GM18867 (cell line): ENCODE data around the gene CLDN15.
A peak's percentile ranks its signal among the peaks of the same experiment; 100 is the strongest.
"Not testable (repeated sequence)": the region's sequence is repeated elsewhere in the genome, so short reads cannot be mapped to it uniquely, and the experiment has no call there.

Experiments
- ATAC-seq: cut with Tn5 transposase; IDR thresholded peaks from one replicate; pipeline ENCODE4 v1.9.1; 2021; ENCODE audit warnings: mild to moderate bottlenecking, moderate library complexity; ENCODE audit not compliant: unreplicated experiment

The CLDN15 gene

GRCh38 chr7:101222275-101222830, 15.2 kb downstream of the CLDN15 start:
- no peak for ATAC-seq

GRCh38 chr7:101220295-101220694, 17.3 kb downstream of the CLDN15 start:
- ATAC-seq: no peak

GRCh38 chr7:101218236-101219125, 19.1 kb downstream of the CLDN15 start:
- ATAC-seq: no peak

GRCh38 chr7:101217388-101218235, 20.0 kb downstream of the CLDN15 start, which contains the start of the genes PLOD3 and ZNHIT1:
PLOD3 (minus strand) TSS chr7:101217581; CDS start chr7:101217274, 307 bp downstream.
ZNHIT1 (plus strand) TSS chr7:101218165; CDS start chr7:101218196, 31 bp downstream.
- peak; percentile 67 for ATAC-seq

- ATAC-seq: peak; percentile 32
Measured at GRCh38 chr7:101216860-101217387, 20.7 kb downstream of the CLDN15 start.

GRCh38 chr7:101216001-101216859, 21.4 kb downstream of the CLDN15 start:
- no peak for ATAC-seq

GRCh38 chr7:101212014-101212413, 25.6 kb downstream of the CLDN15 start:
- no peak for ATAC-seq

- no peak for ATAC-seq
Measured at GRCh38 chr7:101211501-101211900, 26.1 kb downstream of the CLDN15 start.

GRCh38 chr7:101210143-101210542, 27.5 kb downstream of the CLDN15 start:
- no peak for ATAC-seq

- ATAC-seq: no peak
Measured at GRCh38 chr7:101208794-101209193, 28.8 kb downstream of the CLDN15 start.

- ATAC-seq: no peak
Measured at GRCh38 chr7:101207459-101207858, 30.1 kb downstream of the CLDN15 start.

GRCh38 chr7:101206665-101207042, 30.9 kb downstream of the CLDN15 start:
- ATAC-seq: no peak

- ATAC-seq: no peak
Measured at GRCh38 chr7:101205901-101206664, 31.5 kb downstream of the CLDN15 start.

GRCh38 chr7:101203740-101204738, 33.6 kb downstream of the CLDN15 start:
- ATAC-seq: not testable (repeated sequence)

- ATAC-seq: no peak
Measured at GRCh38 chr7:101202603-101202918, 35.0 kb downstream of the CLDN15 start.

GRCh38 chr7:101201695-101202602, 35.7 kb downstream of the CLDN15 start:
- no peak for ATAC-seq
